Activated CD4-positive, alpha-beta T cell treated with anti-CD3 and anti-CD28 coated beads, Interleukin-2, amount 50 U/mL, for 1 hour (primary cell): ENCODE results near the gene GADD45B.

Experiments used
- DNase-seq: peaks from one replicate; pipeline ENCODE4 v3.0.0-alpha.2; 2020

The GADD45B gene

DNA sequence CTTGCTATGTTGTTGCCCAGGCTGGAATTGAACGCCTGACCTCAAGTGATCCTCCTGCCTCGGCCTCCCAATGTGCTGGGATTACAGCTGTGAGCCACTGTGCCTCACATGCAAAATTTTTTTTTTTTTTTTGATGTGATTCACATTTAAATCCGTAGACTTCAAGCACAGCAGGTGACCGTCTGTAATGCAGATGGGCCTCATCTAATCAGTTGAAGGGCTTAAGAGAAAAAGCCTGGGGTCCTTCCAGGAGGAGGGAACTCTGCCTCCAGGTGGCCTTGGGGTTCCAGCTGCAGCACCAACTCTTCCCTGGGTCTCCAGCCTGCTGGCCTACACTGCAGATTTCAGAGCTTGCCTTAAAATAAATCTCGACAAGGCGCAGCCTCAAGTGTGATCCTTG, 43.6 kb downstream of the GADD45B start:
- no peak for DNase-seq

GRCh38 chr19:2523630-2524311, 47.8 kb downstream of the GADD45B start:
- no peak for DNase-seq

- no peak for DNase-seq
These were observed 48.5 kb downstream of the GADD45B start for GRCh38 chr19:2524361-2524839.

DNA sequence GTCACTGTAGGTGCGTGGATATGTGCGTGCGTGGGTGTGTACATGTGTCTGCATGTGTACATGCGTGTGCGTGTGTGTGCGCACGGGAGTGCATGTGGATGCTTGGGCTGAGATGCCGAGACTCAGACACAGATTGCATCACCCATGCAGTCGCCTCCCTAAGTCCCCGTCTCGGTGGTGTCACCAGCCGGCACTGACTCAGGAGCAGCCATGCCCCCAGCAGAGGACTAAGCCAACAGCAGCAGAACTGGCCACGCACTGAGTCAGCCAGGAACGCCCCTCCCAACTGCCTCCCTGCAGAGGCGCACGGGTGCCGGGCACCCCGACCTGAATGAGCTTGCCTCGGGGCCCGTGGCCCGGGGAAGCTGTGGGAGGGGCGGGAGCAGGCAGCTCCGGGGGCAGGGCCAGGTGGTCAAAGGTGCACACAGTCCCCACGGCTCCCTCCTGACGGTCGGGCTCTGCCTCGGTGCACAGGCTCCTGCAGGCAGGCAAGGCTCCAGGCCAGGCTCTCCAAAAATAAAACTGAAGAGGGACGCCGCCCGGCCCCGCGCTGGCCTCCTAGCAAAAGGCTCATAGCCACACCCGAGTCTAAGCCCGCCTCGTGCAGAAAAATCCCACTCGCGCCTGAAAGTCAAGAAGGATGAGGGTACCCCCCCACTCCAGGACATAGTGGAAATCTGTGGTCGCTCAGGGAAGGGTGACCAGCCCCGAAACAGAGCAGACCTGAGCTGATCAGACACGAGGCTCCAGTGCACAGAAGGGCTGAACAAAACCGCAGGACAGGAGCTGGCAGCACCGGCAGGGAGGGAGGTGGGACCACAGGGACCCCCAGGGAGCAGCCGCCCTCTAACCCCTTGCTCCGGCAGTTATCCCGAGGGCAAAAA, 49.2 kb downstream of the GADD45B start:
- DNase-seq: no peak

GRCh38 chr19:2527171-2527570, 51.2 kb downstream of the GADD45B start:
- no peak for DNase-seq

DNA sequence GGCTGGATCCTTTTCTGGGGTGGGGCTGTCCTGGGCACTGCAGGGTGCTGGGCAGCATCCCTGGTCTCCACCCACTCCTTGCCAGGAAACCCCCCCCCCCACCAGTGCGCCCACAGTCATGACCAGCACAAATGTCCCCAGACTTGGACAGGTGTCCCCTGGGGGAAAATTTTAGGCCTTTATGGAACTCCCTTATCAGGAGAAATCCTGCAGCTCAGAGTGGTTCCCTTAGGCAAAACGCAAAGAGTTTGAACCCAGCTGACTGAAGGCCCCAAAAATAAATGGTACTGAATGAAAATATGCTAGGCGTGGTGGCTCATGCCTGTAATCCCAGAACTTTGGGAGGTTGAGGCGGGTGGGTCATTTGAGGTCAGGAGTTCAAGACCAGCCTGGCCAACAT, 51.8 kb downstream of the GADD45B start:
- no peak for DNase-seq
